WTC11 (cell line): ENCODE data around the gene OR13C8. TPM values are rescaled to one million over a fixed set of nuclear protein-coding genes. Genes with fewer than 3 reads are reported as not detected.

Experiments
- ATAC-seq: fragments of 200-7000 bp; cut with Tn5 transposase; 2 replicates; pipeline ENCODE4 v1.10.0; 2021; ENCODE audit warnings: mild to moderate bottlenecking, moderate library complexity
- CTCF ChIA-PET: fragments of 300-600 bp; sonication (Branson Sonifier 250); formaldehyde crosslinking; loops from one replicate; lab custom pipeline; 2021; ENCODE audit warnings: antibody characterized with exemption; lab: Charles Lee
- POLR2A ChIA-PET: fragments of 350-600 bp; sonication (Branson Sonifier 250); formaldehyde crosslinking; loops from one replicate; lab custom pipeline; 2021; ENCODE audit warnings: antibody characterized with exemption; lab: Charles Lee
- DNase-seq: peaks from one replicate; pipeline ENCODE4 v3.0.0; 2021; ENCODE audit warnings: low spot score
- H3K27ac Mint-ChIP-seq: 2 replicates; pipeline ENCODE4 v1.8.0; 2021; ENCODE audit warnings: mixed read lengths
- H3K27me3 Mint-ChIP-seq: 2 replicates; pipeline ENCODE4 v1.8.0; 2021; ENCODE audit warnings: low read depth, mild to moderate bottlenecking, moderate library complexity, mixed read lengths
- H3K36me3 Mint-ChIP-seq: 2 replicates; pipeline ENCODE4 v1.8.0; 2021; ENCODE audit warnings: mixed read lengths
- H3K4me1 Mint-ChIP-seq: 2 replicates; pipeline ENCODE4 v1.8.0; 2022; ENCODE audit warnings: mixed read lengths
- H3K4me3 Mint-ChIP-seq: 2 replicates; pipeline ENCODE4 v1.8.0; 2021; ENCODE audit warnings: mild to moderate bottlenecking, moderate library complexity, mixed read lengths
- H3K9me3 Mint-ChIP-seq: 2 replicates; pipeline ENCODE4 v1.8.0; 2021; ENCODE audit warnings: mixed read lengths
- ARID4B ChIP-seq: sonication (generic); formaldehyde crosslinking; IDR thresholded peaks from 2 replicates; pipeline ENCODE4 v1.8.0; 2023; ENCODE audit warnings: missing genetic modification reagents, mild to moderate bottlenecking, borderline replicate concordance
- CREM ChIP-seq: sonication (generic); formaldehyde crosslinking; IDR thresholded peaks from 2 replicates; pipeline ENCODE4 v1.8.1; 2022; ENCODE audit warnings: mild to moderate bottlenecking, missing genetic modification reagents, moderate library complexity
- ELF4 ChIP-seq: sonication (generic); formaldehyde crosslinking; IDR thresholded peaks from 2 replicates; pipeline ENCODE4 v1.8.1; 2022; ENCODE audit warnings: low read depth, mild to moderate bottlenecking, moderate library complexity, missing genetic modification reagents
- EMX1 ChIP-seq: fragments of 250-450 bp; sonication (Bioruptor Pico); IDR thresholded peaks from 2 replicates; pipeline ENCODE4 v1.8.0; 2021; ENCODE audit warnings: mild to moderate bottlenecking
- FOXP4 ChIP-seq: sonication (generic); formaldehyde crosslinking; IDR thresholded peaks from 2 replicates; pipeline ENCODE4 v1.8.0; 2022; ENCODE audit warnings: mild to moderate bottlenecking, missing genetic modification reagents
- GRHL2 ChIP-seq: fragments of 250-450 bp; sonication (Bioruptor Pico); IDR thresholded peaks from 2 replicates; pipeline ENCODE4 v1.8.0; 2022; ENCODE audit warnings: mild to moderate bottlenecking, moderate library complexity; ENCODE audit not compliant: insufficient replicate concordance, severe bottlenecking
- HMGA2 ChIP-seq: fragments of 250-450 bp; sonication (Bioruptor Pico); IDR thresholded peaks from 2 replicates; pipeline ENCODE4 v1.4.0; 2021; ENCODE audit warnings: mild to moderate bottlenecking, moderate library complexity
- IRF2 ChIP-seq: sonication (generic); formaldehyde crosslinking; IDR thresholded peaks from 2 replicates; pipeline ENCODE4 v1.8.0; 2022; ENCODE audit warnings: low read depth, missing genetic modification reagents, borderline replicate concordance
- JAZF1 ChIP-seq: fragments of 250-450 bp; sonication (Bioruptor Pico); IDR thresholded peaks from 2 replicates; pipeline ENCODE4 v1.9.0; 2021; ENCODE audit warnings: moderate library complexity, mild to moderate bottlenecking, inconsistent platforms
- MXD4 ChIP-seq: fragments of 250-450 bp; sonication (Bioruptor Pico); IDR thresholded peaks from 2 replicates; pipeline ENCODE4 v1.8.0; 2021; ENCODE audit warnings: mild to moderate bottlenecking, moderate library complexity, borderline replicate concordance
- NFE2L1 ChIP-seq: sonication (generic); formaldehyde crosslinking; IDR thresholded peaks from 2 replicates; pipeline ENCODE4 v1.8.1; 2023; ENCODE audit warnings: missing genetic modification reagents
- NFYB ChIP-seq: sonication (generic); formaldehyde crosslinking; conservative IDR thresholded peaks from 2 replicates; pipeline ENCODE4 v1.8.0; 2022; ENCODE audit warnings: low read depth, missing genetic modification reagents
- OVOL2 ChIP-seq: fragments of 250-450 bp; sonication (Bioruptor Pico); IDR thresholded peaks from 2 replicates; pipeline ENCODE4 v1.9.0; 2021; ENCODE audit warnings: mild to moderate bottlenecking, borderline replicate concordance
- PREB ChIP-seq: sonication (generic); formaldehyde crosslinking; IDR thresholded peaks from 2 replicates; pipeline ENCODE4 v1.8.1; 2022; ENCODE audit warnings: mild to moderate bottlenecking, missing genetic modification reagents, moderate library complexity, borderline replicate concordance
- TP53 ChIP-seq: sonication (generic); formaldehyde crosslinking; IDR thresholded peaks from 2 replicates; pipeline ENCODE4 v1.8.1; 2023; ENCODE audit warnings: mild to moderate bottlenecking, missing genetic modification reagents
- ZNF121 ChIP-seq: sonication (generic); formaldehyde crosslinking; IDR thresholded peaks from 2 replicates; pipeline ENCODE4 v1.8.0; 2023; ENCODE audit warnings: missing genetic modification reagents
- ZNF138 ChIP-seq: sonication (generic); formaldehyde crosslinking; conservative IDR thresholded peaks from 2 replicates; pipeline ENCODE4 v1.8.1; 2022; ENCODE audit warnings: mild to moderate bottlenecking, moderate library complexity, missing genetic modification reagents
- ZNF219 ChIP-seq: sonication (generic); formaldehyde crosslinking; IDR thresholded peaks from 2 replicates; pipeline ENCODE4 v1.8.0; 2023; ENCODE audit warnings: missing genetic modification reagents, mild to moderate bottlenecking, borderline replicate concordance
- ZNF317 ChIP-seq: sonication (generic); formaldehyde crosslinking; IDR thresholded peaks from 2 replicates; pipeline ENCODE4 v1.8.1; 2023; ENCODE audit warnings: low read depth, mild to moderate bottlenecking, moderate library complexity, missing genetic modification reagents, borderline replicate concordance
- ZNF416 ChIP-seq: fragments of 250-450 bp; sonication (Bioruptor Pico); IDR thresholded peaks from 2 replicates; pipeline ENCODE4 v1.9.0; 2021; ENCODE audit warnings: mild to moderate bottlenecking, inconsistent platforms
- ZNF671 ChIP-seq: fragments of 250-450 bp; sonication (Bioruptor Pico); IDR thresholded peaks from 2 replicates; pipeline ENCODE4 v1.8.0; 2021; ENCODE audit warnings: mild to moderate bottlenecking
- total RNA-seq: library from RNA; stranded (reverse); gene quantifications from 3 replicates; pipeline ENCODE4 v1.2.3, GENCODE V29; 2021
- TF ChIP-seq, protein P1 (sequence below): sonication (generic); formaldehyde crosslinking; conservative IDR thresholded peaks from 2 replicates; pipeline ENCODE4 v1.8.1; 2022; ENCODE audit warnings: mild to moderate bottlenecking, missing genetic modification reagents
- TF ChIP-seq, protein P2 (sequence below): sonication (generic); formaldehyde crosslinking; IDR thresholded peaks from 2 replicates; pipeline ENCODE4 v1.8.1; 2023; ENCODE audit warnings: mild to moderate bottlenecking, missing genetic modification reagents
- TF ChIP-seq, protein P3 (sequence below): sonication (generic); formaldehyde crosslinking; IDR thresholded peaks from 2 replicates; pipeline ENCODE4 v1.8.0; 2022; ENCODE audit warnings: missing genetic modification reagents

The OR13C8 gene
- total RNA-seq, 1 experiment from 2014 or later = not detected

DNA sequence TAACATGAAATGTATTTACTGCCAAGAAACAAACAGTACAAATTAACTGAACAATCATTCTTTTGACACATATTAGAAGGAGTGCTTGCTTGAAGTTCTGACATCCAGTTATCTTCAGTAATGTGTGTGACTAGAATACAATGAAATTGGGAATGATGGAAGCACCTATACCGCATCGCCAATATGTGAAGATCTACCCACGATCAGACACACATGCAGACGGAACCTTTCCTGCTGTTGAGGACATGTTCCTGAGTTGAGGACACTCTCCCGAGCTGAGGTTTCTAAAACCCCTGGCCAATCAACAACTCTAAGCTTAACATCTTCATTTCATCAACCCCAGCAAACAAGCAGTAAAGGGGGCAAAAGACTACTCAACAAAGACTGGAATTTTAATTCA is 32.2 kb upstream of the OR13C8 start, which contains the start of gene OR13C3:
TSS of gene OR13C3 (minus strand) at position 101 of the 400 bp plus-strand sequence. CDS start 133 bp downstream, outside the sequence.
- Mint-ChIP-seq H3K9me3 (no peaks in the 10 kb centered on the region), H3K4me3 (no peak within 1 kb of the TSS), H3K36me3 (no peaks in the 10 kb centered on the region), H3K4me1 (peaks cover 12% of the 10 kb centered on the region), H3K27ac (no peak within 1 kb of the TSS), H3K27me3 (no peaks in the 10 kb centered on the region)
- TF ChIP-seq FOXP4 (no peak), TP53 (CRISPR knock-in tag) (no peak), ZNF121 (no peak), ZNF317 (CRISPR knock-in tag) (no peak), NFE2L1 (CRISPR knock-in tag) (no peak), ZNF416 (CRISPR knock-in tag) (no peak), GRHL2 (CRISPR knock-in tag) (no peak), EMX1 (CRISPR knock-in tag) (no peak), MXD4 (CRISPR knock-in tag) (no peak), PREB (no peak), ZNF219 (CRISPR knock-in tag) (no peak), CREM (CRISPR knock-in tag) (no peak)
- TF ChIP-seq, protein P1, sequence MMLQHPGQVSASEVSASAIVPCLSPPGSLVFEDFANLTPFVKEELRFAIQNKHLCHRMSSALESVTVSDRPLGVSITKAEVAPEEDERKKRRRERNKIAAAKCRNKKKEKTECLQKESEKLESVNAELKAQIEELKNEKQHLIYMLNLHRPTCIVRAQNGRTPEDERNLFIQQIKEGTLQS = no peak
- TF ChIP-seq, protein P2, sequence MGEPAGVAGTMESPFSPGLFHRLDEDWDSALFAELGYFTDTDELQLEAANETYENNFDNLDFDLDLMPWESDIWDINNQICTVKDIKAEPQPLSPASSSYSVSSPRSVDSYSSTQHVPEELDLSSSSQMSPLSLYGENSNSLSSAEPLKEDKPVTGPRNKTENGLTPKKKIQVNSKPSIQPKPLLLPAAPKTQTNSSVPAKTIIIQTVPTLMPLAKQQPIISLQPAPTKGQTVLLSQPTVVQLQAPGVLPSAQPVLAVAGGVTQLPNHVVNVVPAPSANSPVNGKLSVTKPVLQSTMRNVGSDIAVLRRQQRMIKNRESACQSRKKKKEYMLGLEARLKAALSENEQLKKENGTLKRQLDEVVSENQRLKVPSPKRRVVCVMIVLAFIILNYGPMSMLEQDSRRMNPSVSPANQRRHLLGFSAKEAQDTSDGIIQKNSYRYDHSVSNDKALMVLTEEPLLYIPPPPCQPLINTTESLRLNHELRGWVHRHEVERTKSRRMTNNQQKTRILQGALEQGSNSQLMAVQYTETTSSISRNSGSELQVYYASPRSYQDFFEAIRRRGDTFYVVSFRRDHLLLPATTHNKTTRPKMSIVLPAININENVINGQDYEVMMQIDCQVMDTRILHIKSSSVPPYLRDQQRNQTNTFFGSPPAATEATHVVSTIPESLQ (CRISPR knock-in tag) = no peak
- TF ChIP-seq, protein P3, sequence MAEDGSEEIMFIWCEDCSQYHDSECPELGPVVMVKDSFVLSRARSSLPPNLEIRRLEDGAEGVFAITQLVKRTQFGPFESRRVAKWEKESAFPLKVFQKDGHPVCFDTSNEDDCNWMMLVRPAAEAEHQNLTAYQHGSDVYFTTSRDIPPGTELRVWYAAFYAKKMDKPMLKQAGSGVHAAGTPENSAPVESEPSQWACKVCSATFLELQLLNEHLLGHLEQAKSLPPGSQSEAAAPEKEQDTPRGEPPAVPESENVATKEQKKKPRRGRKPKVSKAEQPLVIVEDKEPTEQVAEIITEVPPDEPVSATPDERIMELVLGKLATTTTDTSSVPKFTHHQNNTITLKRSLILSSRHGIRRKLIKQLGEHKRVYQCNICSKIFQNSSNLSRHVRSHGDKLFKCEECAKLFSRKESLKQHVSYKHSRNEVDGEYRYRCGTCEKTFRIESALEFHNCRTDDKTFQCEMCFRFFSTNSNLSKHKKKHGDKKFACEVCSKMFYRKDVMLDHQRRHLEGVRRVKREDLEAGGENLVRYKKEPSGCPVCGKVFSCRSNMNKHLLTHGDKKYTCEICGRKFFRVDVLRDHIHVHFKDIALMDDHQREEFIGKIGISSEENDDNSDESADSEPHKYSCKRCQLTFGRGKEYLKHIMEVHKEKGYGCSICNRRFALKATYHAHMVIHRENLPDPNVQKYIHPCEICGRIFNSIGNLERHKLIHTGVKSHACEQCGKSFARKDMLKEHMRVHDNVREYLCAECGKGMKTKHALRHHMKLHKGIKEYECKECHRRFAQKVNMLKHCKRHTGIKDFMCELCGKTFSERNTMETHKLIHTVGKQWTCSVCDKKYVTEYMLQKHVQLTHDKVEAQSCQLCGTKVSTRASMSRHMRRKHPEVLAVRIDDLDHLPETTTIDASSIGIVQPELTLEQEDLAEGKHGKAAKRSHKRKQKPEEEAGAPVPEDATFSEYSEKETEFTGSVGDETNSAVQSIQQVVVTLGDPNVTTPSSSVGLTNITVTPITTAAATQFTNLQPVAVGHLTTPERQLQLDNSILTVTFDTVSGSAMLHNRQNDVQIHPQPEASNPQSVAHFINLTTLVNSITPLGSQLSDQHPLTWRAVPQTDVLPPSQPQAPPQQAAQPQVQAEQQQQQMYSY = no peak
- no peak for DNase-seq
- no peak for ATAC-seq
- ChIA-PET POLR2A (no interaction called here), CTCF (no interaction called here)

DNA sequence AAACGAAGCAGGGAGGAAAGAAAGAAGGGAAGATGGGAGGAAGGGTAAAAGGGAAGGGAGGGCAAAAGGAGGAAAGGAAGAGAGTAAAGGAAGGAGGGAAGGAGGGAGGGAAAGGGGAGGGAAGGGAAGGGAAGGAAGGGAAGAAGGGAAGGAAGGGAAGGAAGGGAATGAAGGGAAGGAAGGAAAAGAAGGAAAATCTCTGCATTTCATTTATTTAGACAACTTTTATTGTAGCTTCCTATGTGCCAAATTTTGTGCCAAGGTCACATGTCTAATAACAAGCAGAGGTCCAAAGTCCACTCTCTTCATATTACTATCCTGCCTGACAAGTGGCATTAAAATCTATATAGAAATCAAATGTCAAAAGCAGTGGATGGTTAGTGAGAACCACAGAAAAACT is 29.7 kb upstream of the OR13C8 start:
- Mint-ChIP-seq H3K27ac (no peak overlapping the region), H3K27me3 (no peaks in the 10 kb centered on the region), H3K36me3 (no peaks in the 10 kb centered on the region), H3K4me1 (no peaks in the 10 kb centered on the region; the same call in 1 of the 2 replicates), H3K4me3 (no peak overlapping the region), H3K9me3 (no peaks in the 10 kb centered on the region)
- DNase-seq (no peak), ATAC-seq (no peak)
- CTCF ChIA-PET = no interaction called here
- POLR2A ChIA-PET = no interaction called here
- no peak for TF ChIP-seq JAZF1 (CRISPR knock-in tag)
- no peak for TF ChIP-seq NFYB (CRISPR knock-in tag)
- TF ChIP-seq ARID4B (CRISPR knock-in tag) = no peak
- no peak for TF ChIP-seq OVOL2
- TF ChIP-seq ZNF138 (CRISPR knock-in tag) = no peak
- TF ChIP-seq ZNF671 = no peak
- no peak for TF ChIP-seq HMGA2
- no peak for TF ChIP-seq TP53 (CRISPR knock-in tag)
- no peak for TF ChIP-seq ELF4
- TF ChIP-seq IRF2 (CRISPR knock-in tag) = no peak
